Sigmoid colon (tissue), 4 donors: ENCODE results near the gene TRAF7.

Source experiments
- EP300 ChIP-seq, 4 donors: sonication (generic); formaldehyde crosslinking; IDR thresholded peaks; one replicate each; pipeline ENCODE4 v1.6.1; 2017; ENCODE audit warnings: antibody characterized with exemption in 4 of 4
- POLR2A ChIP-seq, 2 donors: fragments of 450-650 bp; IDR thresholded peaks; one replicate each; pipeline ENCODE4 v1.6.1; 2016; ENCODE audit warnings: antibody characterized with exemption in 2 of 2, mild to moderate bottlenecking in 2 of 2, moderate library complexity in 2 of 2
- TF ChIP-seq, protein P1 (sequence below), 4 experiments: fragments of 450-650 bp in 3 of 4; fragments of 200-600 bp in 1 of 4; IDR thresholded peaks; one replicate each; pipeline ENCODE4 v1.5.1; 2016 to 2019; ENCODE audit warnings: antibody characterized with exemption in 4 of 4, mild to moderate bottlenecking in 3 of 4, moderate library complexity in 2 of 4

DNA sequence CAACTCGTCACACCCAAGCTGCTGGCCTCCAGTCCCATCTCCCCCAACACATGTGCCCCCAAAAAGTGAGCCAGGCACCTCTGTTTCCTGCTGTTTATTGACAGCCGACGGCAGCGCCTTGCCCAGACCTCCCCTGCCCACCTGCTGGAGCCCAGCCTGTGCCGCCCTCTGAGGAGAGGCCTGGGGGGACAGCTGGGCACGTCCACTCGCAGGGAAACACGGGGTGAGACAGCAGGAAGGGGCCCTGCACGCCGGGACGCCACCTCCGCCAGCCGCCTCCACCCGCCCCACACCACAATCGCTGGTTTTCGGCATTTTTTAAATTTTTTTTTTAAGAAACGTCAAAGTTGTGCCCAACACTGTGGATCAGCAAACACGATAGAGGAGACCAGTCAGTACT, 21.5 kb downstream of the TRAF7 start:
- TF ChIP-seq POLR2A (IDR thresholded peaks at IDR 0.05) (no peak), EP300 (IDR thresholded peaks at IDR 0.05) (no peak)
- TF ChIP-seq, protein P1, sequence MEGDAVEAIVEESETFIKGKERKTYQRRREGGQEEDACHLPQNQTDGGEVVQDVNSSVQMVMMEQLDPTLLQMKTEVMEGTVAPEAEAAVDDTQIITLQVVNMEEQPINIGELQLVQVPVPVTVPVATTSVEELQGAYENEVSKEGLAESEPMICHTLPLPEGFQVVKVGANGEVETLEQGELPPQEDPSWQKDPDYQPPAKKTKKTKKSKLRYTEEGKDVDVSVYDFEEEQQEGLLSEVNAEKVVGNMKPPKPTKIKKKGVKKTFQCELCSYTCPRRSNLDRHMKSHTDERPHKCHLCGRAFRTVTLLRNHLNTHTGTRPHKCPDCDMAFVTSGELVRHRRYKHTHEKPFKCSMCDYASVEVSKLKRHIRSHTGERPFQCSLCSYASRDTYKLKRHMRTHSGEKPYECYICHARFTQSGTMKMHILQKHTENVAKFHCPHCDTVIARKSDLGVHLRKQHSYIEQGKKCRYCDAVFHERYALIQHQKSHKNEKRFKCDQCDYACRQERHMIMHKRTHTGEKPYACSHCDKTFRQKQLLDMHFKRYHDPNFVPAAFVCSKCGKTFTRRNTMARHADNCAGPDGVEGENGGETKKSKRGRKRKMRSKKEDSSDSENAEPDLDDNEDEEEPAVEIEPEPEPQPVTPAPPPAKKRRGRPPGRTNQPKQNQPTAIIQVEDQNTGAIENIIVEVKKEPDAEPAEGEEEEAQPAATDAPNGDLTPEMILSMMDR (IDR thresholded peaks at IDR 0.05), result no peak
